Measurements from ENCODE around the gene SYT1. TPM values are rescaled to one million over a fixed set of nuclear protein-coding genes. Genes with fewer than 3 reads are reported as not detected.

Gene SYT1
- total and polyA plus RNA-seq, 2 of the 8 experiments (the other 6 are each of a cell fraction or from before 2014, with no cell fraction given) = 11.0 to 34.6 TPM

DNA sequence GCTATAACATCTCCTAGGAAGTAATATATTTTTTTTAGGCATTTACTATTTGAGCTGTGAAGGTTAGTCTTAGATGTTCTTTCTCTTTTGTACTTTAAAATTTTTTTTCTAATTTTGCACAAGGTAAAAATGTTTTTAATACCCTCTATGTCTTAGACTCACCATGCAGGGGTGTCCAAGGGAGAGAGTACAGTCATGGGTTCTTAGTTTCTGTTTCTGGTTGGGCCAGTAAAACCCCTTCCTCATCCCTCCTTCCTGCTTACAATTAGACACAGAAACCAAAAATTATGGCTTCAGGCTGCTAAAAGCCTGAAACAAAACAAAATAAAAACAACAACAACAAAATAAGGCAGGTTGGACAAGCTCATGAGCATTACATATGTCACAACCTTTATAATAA, 193.0 kb downstream of the SYT1 start:
- no peak for TF ChIP-seq TBP (IDR thresholded peaks at IDR 0.05; ENCODE audit: low read depth, low read length)
- Histone ChIP-seq H4K5ac (ENCODE audit: insufficient read length, low read depth, low read length) (no peak overlapping the region), H4K91ac (replicated peaks; ENCODE audit: insufficient read length, low read length) (no peak overlapping the region), H3K79me2 (ENCODE audit: control insufficient read depth in 1 of 2, insufficient read depth in 2 of 2, low read length in 2 of 2) (no peaks in the 10 kb centered on the region; a peak in 1 of 4 replicates), H2BK20ac (ENCODE audit: low read length) (no peak overlapping the region), H3K23ac (ENCODE audit: insufficient read length) (no peak overlapping the region), H3K4ac (replicated peaks; ENCODE audit: insufficient read length, low read depth, low read length) (no peak overlapping the region), H3K27ac (ENCODE audit: low read depth, low read length) (no peak overlapping the region), H3K4me1 (replicated peaks in 1 of 4; ENCODE audit: control insufficient read depth in 3 of 4, insufficient read depth in 4 of 4, low read length in 3 of 4) (peaks cover 0 to 3% (median 3%) of the 10 kb centered on the region in 4 experiments; a peak in 4 of 7 replicates), H3K14ac (ENCODE audit: insufficient read length) (no peak overlapping the region), H3K4me3 (ENCODE audit: extremely low read depth in 1 of 4, insufficient read depth in 2 of 4, low read depth in 3 of 4, low read length in 4 of 4) (no peak overlapping the region), H3K56ac (replicated peaks; ENCODE audit: insufficient read length, low read depth, low read length) (no peak overlapping the region), H4K8ac (ENCODE audit: extremely low read depth, insufficient read depth, low read length) (no peak overlapping the region), H2BK15ac (ENCODE audit: low read length) (no peak overlapping the region), H2BK5ac (ENCODE audit: low read depth, low read length) (no peak overlapping the region), H3K79me1 (ENCODE audit: low read depth, low read length) (no peaks in the 10 kb centered on the region), H4K20me1 (replicated peaks in 1 of 2; ENCODE audit: control insufficient read depth in 1 of 2, insufficient read depth in 2 of 2, low read length in 2 of 2) (peaks cover 0 to 2% of the 10 kb centered on the region in 2 experiments), H3K9me3 (ENCODE audit: insufficient read depth in 2 of 2, low read depth in 1 of 2, low read length in 1 of 2) (no peaks in the 10 kb centered on the region), H3K4me2 (ENCODE audit: insufficient read depth in 1 of 2, low read depth in 2 of 2, low read length in 2 of 2) (no peak overlapping the region), H2BK120ac (replicated peaks; ENCODE audit: low read depth, low read length) (no peak overlapping the region), H2AFZ (ENCODE audit: low read length) (no peak overlapping the region), H2AK5ac (ENCODE audit: low read depth, low read length) (no peak overlapping the region), H3K23me2 (ENCODE audit: low read depth, low read length) (no peaks in the 10 kb centered on the region), H2BK12ac (ENCODE audit: low read depth, low read length) (no peak overlapping the region), H3K36me3 (ENCODE audit: control insufficient read depth in 2 of 4, insufficient read depth in 4 of 4, low read length in 3 of 4) (no peaks in the 10 kb centered on the region), H3K27me3 (replicated peaks in 1 of 4; ENCODE audit: control insufficient read depth in 3 of 4, extremely low read depth in 1 of 4, insufficient read depth in 3 of 4, low read length in 3 of 4) (no peaks in the 10 kb centered on the region), H3K9ac (replicated peaks in 1 of 4; ENCODE audit: extremely low read depth in 1 of 4, low read depth in 3 of 4, low read length in 3 of 4) (no peak overlapping the region), H3K18ac (ENCODE audit: extremely low read depth, low read length) (no peak overlapping the region)
- ChIA-PET CTCF (ENCODE audit: partially characterized antibody) (interaction anchor here (1.6 kb wide), 1 partner anchor 11 kb away, joined by 4 read pairs; no protein-coding TSS in a partner anchor), POLR2A (ENCODE audit: partially characterized antibody) (no interaction called here)
- FAIRE-seq (no peak), DNase-seq (ENCODE audit: low read depth in 1 of 2, low spot score in 2 of 2) (no peak)

Data from H1 (cell line).